ENCODE results near the gene ASCL5.

DNA sequence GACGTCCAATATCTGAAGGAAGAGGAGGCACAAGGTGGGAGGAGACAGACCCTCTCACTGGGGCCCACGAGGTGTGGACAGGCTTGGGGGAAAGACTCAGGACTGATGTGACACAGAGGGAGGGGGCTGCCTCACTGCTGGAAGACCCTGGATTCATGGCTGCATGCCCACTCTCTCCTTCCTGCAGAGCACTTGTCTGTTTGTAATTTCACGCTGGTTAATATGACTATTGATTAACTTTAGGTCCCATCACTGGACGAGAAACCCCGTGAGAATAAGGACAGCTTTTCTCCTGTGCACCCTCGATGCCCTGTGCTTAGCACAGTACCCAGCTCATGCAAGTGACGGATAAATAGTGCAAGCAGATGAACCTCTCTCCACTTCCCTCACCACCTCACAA lies 49.9 kb downstream of the ASCL5 start:
- TF ChIP-seq POLR2AphosphoS5 (IDR thresholded peaks at IDR 0.05; ENCODE audit: borderline replicate concordance, low read depth, low read length) (no peak), EZH2 (IDR thresholded peaks at IDR 0.05) (no peak), FOXP2 (optimal IDR thresholded peaks at IDR 0.05; ENCODE audit: control extremely low read depth, extremely low read length, insufficient read depth) (no peak)
